ENCODE data around the gene FKBP14. TPM values are rescaled to one million over a fixed set of nuclear protein-coding genes. Genes with fewer than 3 reads are reported as not detected.

The FKBP14 gene
- total and polyA plus RNA-seq, 2 of the 8 experiments (the other 6 are each of a cell fraction or from before 2014, with no cell fraction given) = 3.2 to 20.7 TPM

DNA sequence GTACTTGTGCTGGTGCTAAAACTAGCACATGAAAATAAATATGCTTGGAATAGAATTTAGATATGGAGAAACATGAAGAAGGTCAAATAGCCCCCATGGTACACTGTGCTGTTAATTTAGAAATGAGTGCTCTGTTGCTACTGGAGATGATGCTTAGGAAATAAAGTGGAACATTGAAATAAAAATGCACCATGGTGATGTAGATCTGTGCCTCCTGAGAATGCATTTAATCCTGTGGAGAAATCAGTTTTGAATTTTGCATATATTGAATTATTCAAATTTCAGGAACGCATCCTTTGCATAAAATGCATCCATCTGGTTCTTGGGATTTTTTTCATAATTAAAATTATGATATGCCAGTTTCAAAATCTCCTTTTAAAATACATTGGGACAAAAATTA, 46.2 kb upstream of the FKBP14 start:
- no peaks in the 10 kb centered on the region for H3K79me1 ChIP-seq (ENCODE audit: low read depth, low read length)
- H3K4me2 ChIP-seq (ENCODE audit: insufficient read depth in 1 of 2, low read depth in 2 of 2, low read length in 2 of 2) = no peak overlapping the region
- no peak overlapping the region for H3K14ac ChIP-seq (ENCODE audit: insufficient read length)
- H4K20me1 ChIP-seq (replicated peaks in 1 of 2; ENCODE audit: control insufficient read depth in 1 of 2, insufficient read depth in 2 of 2, low read length in 2 of 2) = peaks cover 2% of the 10 kb centered on the region in 2 experiments
- H3K4ac ChIP-seq (replicated peaks; ENCODE audit: insufficient read length, low read depth, low read length) = no peak overlapping the region
- H2AK5ac ChIP-seq (ENCODE audit: low read depth, low read length) = no peak overlapping the region
- no peak overlapping the region for H3K9ac ChIP-seq (replicated peaks in 1 of 4; ENCODE audit: extremely low read depth in 1 of 4, low read depth in 3 of 4, low read length in 3 of 4)
- no peak overlapping the region for H2BK5ac ChIP-seq (ENCODE audit: low read depth, low read length)
- H3K79me2 ChIP-seq (ENCODE audit: control insufficient read depth in 1 of 2, insufficient read depth in 2 of 2, low read length in 2 of 2) = no peaks in the 10 kb centered on the region
- no peak overlapping the region for H2BK12ac ChIP-seq (ENCODE audit: low read depth, low read length)
- no peak overlapping the region for H2BK120ac ChIP-seq (replicated peaks; ENCODE audit: low read depth, low read length)
- FAIRE-seq (no peak), DNase-seq (ENCODE audit: low read depth in 1 of 2, low spot score in 2 of 2) (no peak)
- H2BK15ac ChIP-seq (ENCODE audit: low read length) = no peak overlapping the region
- H3K56ac ChIP-seq (replicated peaks; ENCODE audit: insufficient read length, low read depth, low read length) = no peak overlapping the region
- H2BK20ac ChIP-seq (ENCODE audit: low read length) = no peak overlapping the region
- H3K27ac ChIP-seq (ENCODE audit: low read depth, low read length) = no peak overlapping the region
- H3K23me2 ChIP-seq (ENCODE audit: low read depth, low read length) = no peaks in the 10 kb centered on the region
- no peak overlapping the region for H3K23ac ChIP-seq (ENCODE audit: insufficient read length)
- H3K27me3 ChIP-seq (replicated peaks in 1 of 4; ENCODE audit: control insufficient read depth in 3 of 4, extremely low read depth in 1 of 4, insufficient read depth in 3 of 4, low read length in 3 of 4) = no peaks in the 10 kb centered on the region
- H4K5ac ChIP-seq (ENCODE audit: insufficient read length, low read depth, low read length) = no peak overlapping the region
- H4K91ac ChIP-seq (replicated peaks; ENCODE audit: insufficient read length, low read length) = no peak overlapping the region
- CTCF ChIA-PET (ENCODE audit: partially characterized antibody) = interaction anchor here (0.6 to 4.7 kb wide), 7 partner anchors 9 to 200 kb away, joined by 3 to 39 read pairs (median 3); no protein-coding TSS in a partner anchor
- no peak overlapping the region for H3K18ac ChIP-seq (ENCODE audit: extremely low read depth, low read length)
- no peak overlapping the region for H2AFZ ChIP-seq (ENCODE audit: low read length)
- no peaks in the 10 kb centered on the region for H3K9me3 ChIP-seq (ENCODE audit: insufficient read depth in 2 of 2, low read depth in 1 of 2, low read length in 1 of 2)
- POLR2A ChIA-PET (ENCODE audit: partially characterized antibody) = no interaction called here
- H3K4me3 ChIP-seq (ENCODE audit: extremely low read depth in 1 of 4, insufficient read depth in 2 of 4, low read depth in 3 of 4, low read length in 4 of 4) = no peak overlapping the region
- whole genome bisulfite sequencing, 2 experiments (ENCODE audit: extremely low coverage in 1 of 2, insufficient coverage in 1 of 2, insufficient read length in 1 of 2, insufficient replicate concordance in 2 of 2, low coverage in 1 of 2, low lambda C conversion rate in 2 of 2, missing lambda C conversion rate in 1 of 2) = 81% methylated on average over 1 of the region's 1 CpG; no CpG with 5 or more reads in 1 of the 2 experiments
- no peaks in the 10 kb centered on the region for H3K4me1 ChIP-seq (replicated peaks in 1 of 4; ENCODE audit: control insufficient read depth in 3 of 4, insufficient read depth in 4 of 4, low read length in 3 of 4)
- 0 out of 8 replicates have a peak, but pooled peaks cover 0 to 5% (median under 1%) of the 10 kb centered on the region in 4 experiments for H3K36me3 ChIP-seq (ENCODE audit: control insufficient read depth in 2 of 4, insufficient read depth in 4 of 4, low read length in 3 of 4)
- H4K8ac ChIP-seq (ENCODE audit: extremely low read depth, insufficient read depth, low read length) = no peak overlapping the region
- TF ChIP-seq, protein P1, sequence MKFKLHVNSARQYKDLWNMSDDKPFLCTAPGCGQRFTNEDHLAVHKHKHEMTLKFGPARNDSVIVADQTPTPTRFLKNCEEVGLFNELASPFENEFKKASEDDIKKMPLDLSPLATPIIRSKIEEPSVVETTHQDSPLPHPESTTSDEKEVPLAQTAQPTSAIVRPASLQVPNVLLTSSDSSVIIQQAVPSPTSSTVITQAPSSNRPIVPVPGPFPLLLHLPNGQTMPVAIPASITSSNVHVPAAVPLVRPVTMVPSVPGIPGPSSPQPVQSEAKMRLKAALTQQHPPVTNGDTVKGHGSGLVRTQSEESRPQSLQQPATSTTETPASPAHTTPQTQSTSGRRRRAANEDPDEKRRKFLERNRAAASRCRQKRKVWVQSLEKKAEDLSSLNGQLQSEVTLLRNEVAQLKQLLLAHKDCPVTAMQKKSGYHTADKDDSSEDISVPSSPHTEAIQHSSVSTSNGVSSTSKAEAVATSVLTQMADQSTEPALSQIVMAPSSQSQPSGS (IDR thresholded peaks at IDR 0.05; ENCODE audit: low read length) = no peak
- TF ChIP-seq CBX8 (IDR thresholded peaks at IDR 0.05; ENCODE audit: borderline replicate concordance, low read depth, low read length) (no peak), CBX5 (IDR thresholded peaks at IDR 0.05; ENCODE audit: low read depth, low read length) (no peak), ZNF274 (IDR thresholded peaks at IDR 0.05; ENCODE audit: borderline replicate concordance, extremely low read depth, low read length) (no peak), SIX5 (IDR thresholded peaks at IDR 0.05; ENCODE audit: low read depth, low read length) (no peak), POLR2AphosphoS5 (IDR thresholded peaks at IDR 0.05; ENCODE audit: low read depth, low read length) (no peak), EP300 (IDR thresholded peaks at IDR 0.05; ENCODE audit: borderline replicate concordance in 1 of 2, low read depth in 2 of 2, low read length in 2 of 2) (no peak), EGR1 (IDR thresholded peaks at IDR 0.05; ENCODE audit: borderline replicate concordance, low read depth, low read length) (no peak), ATF3 (IDR thresholded peaks at IDR 0.05; ENCODE audit: insufficient read depth, low read depth, low read length) (no peak), SP1 (IDR thresholded peaks at IDR 0.05; ENCODE audit: low read depth, low read length) (no peak), FOSL1 (IDR thresholded peaks at IDR 0.05; ENCODE audit: insufficient read depth, low read depth, low read length) (no peak), PHF8 (conservative IDR thresholded peaks at IDR 0.05; ENCODE audit: low read depth, low read length) (no peak)

All from H1 (cell line).